GM12864 (cell line): ENCODE measurements around the gene SPTBN5.

Source experiments
- DNase-seq: peaks from one replicate; pipeline ENCODE4 v3.0.0-alpha.2; 2011; ENCODE audit warnings: low read depth
- H3K4me3 ChIP-seq: 2 replicates; pipeline ENCODE4 v1.5.1; 2011; ENCODE audit warnings: mild to moderate bottlenecking, low read depth, low read length, control low read depth
- TF ChIP-seq, protein P1 (sequence below): IDR thresholded peaks from 2 replicates; pipeline ENCODE4 v1.5.1; 2011; ENCODE audit warnings: low read depth, mild to moderate bottlenecking, moderate library complexity, low read length, control low read depth, inconsistent platforms; ENCODE audit errors: missing control alignments

The SPTBN5 gene

DNA sequence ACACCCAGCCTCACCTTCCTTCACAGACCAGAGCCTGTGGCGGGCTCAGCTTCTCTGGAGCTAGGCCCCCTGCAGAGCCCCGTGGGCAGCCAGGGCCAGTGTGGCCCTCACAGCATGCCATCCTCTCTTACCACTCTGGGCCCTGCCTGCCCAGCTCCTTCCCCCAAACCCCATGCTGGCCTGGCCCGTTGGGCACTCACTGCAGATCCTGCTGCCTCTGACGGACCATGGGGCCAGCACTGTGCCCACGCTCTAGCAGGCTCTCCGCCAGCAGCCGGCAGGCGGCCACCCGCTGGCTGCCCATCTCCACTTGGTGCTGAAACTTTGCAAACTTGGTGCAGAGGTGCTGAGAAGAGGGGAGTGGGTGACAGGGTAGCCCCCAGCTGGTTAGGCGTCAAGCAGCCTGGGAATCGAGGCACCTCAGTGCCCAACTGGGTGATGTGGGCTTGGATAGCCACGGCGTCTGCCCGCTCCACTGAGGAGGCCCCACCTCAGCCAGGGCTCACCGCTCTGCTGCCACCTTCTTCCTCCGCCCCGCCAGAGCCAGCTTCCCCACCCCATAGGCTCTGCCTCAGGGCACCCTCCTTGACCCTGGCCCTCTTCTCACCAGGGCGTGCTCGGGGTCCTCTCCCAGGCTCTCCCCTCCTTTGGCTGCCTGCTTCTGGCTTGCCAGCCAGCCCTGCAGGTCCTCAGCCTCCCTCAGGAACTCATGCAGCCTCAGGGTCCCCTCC, 22.5 kb downstream of the SPTBN5 start:
- DNase-seq, result no peak
- H3K4me3 ChIP-seq, result no peak overlapping the region
- TF ChIP-seq, protein P1, sequence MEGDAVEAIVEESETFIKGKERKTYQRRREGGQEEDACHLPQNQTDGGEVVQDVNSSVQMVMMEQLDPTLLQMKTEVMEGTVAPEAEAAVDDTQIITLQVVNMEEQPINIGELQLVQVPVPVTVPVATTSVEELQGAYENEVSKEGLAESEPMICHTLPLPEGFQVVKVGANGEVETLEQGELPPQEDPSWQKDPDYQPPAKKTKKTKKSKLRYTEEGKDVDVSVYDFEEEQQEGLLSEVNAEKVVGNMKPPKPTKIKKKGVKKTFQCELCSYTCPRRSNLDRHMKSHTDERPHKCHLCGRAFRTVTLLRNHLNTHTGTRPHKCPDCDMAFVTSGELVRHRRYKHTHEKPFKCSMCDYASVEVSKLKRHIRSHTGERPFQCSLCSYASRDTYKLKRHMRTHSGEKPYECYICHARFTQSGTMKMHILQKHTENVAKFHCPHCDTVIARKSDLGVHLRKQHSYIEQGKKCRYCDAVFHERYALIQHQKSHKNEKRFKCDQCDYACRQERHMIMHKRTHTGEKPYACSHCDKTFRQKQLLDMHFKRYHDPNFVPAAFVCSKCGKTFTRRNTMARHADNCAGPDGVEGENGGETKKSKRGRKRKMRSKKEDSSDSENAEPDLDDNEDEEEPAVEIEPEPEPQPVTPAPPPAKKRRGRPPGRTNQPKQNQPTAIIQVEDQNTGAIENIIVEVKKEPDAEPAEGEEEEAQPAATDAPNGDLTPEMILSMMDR, result no peak

DNA sequence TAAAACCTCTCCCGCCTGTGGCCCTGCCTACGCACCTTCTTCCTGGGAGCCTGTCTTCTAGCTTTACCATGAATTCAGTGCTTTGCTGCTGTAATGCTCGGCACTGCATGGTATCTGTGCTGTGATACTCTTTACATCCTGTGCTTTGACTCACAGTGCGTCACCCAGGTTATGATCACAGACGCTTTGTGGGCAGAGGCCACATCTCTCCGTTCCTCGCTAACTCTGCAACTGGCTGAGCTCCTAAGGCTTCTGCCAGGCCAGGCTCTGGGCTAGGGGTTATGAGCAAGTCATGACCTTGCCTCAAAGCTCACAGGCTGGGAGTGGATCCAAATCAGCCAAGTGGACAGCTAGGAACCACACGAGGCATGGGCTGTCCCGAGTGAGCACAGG, 23.2 kb downstream of the SPTBN5 start:
- no peak for DNase-seq
- TF ChIP-seq, protein P1, result no peak
- H3K4me3 ChIP-seq, result no peak overlapping the region

DNA sequence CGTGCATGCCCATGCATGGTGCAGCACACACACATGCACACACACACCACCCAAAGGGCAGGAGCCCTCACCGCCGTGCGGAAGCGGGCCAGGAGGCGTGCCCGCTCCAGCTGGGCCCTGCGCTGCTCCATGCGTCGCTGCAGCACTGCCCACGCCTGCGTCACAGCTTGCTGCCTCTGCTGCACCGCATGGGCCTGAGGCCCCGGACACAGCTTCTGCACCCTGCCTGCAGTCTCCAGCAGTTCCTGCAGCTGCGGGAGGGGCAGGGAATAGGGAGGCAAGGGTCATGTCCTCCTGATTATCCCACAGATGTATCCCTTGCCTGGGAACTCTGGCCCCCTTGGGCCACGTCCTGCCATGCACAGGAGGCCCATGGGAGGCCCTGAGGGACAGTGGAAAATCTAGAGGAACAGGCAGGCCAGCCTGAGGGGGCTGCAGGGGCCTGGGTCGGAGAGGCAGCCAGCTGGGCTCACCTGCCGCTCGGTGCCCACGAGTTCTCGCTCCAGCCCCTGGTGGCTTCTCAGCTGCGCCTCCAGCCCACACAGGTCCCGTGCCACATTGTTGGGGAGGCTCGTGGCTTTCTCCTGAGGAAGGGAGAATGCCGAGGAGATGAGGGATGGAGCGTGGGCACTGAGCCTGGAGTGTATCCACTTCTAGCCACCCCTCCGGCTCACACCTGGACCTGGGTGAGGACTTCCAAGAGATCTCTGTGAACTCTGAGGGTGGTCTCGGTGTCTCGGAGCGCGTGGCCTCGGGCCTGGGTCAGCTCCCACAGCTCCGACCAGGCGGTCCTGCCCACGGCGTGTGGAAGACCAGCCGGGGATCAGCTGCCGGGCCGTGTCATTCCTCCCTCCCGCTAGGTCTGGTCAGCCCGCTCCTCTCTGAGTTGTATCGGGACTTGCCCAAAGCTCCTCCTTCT, 23.8 kb downstream of the SPTBN5 start:
- TF ChIP-seq, protein P1, result no peak
- no peak overlapping the region for H3K4me3 ChIP-seq
- no peak for DNase-seq

DNA sequence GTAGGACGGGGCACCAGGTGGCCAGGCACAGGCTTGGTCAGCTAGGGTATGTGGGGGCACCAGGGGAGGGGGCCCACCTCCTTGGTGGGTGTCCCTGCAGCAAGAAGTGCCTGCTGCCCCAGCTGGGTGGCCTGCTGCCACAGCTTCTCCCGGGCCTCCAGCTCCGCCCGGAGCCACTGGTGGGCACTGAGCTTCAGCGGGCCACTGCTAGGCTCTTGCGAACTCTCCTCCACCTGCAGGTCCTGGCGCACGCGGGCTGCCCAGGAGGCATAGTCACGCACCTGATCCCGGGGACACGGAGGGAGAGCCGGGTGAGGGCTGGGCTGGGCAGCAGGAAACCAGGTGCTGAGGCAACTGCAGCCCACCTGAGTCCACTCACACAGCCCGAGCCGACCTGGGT, 25.5 kb downstream of the SPTBN5 start:
- TF ChIP-seq, protein P1, result no peak

DNA sequence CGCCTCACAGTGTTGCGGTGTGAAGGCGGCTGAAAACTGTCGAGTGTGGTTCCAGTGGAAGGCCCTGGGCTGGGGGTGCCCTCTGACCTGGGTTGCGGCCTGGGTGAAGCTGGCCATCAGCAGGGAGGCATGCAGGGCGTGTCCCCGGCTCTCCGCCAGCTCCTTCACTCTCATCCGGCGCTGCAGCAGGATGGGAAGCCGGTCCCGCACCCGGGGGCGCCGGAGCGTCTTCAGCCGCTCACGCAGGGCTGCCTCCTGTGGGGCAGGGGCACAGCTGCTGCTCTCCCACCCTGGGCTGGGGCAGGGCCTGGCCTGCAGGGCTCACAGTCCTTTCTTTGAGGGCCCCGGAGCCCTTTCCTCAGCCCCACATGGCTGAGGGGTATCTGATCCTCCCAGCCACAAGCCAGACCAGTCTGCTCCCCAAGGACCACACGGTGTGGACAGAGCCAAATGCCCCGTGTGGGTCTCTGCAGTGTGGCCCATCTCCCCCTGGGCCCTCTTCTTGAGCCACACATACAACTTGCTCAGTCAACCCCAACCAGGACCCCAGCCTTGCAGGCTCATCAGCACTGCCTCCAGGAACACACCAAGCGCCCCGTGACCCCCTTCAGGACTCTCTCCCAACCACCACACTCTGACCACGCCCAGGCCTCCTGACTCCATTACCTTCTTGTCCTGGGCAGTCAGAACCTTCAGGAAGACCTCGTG, 26.8 kb downstream of the SPTBN5 start:
- no peak overlapping the region for H3K4me3 ChIP-seq
- TF ChIP-seq, protein P1, result no peak
- DNase-seq, result no peak

More for the DNA sequence above, 25.5 kb downstream of the SPTBN5 start:
- no peak overlapping the region for H3K4me3 ChIP-seq
- DNase-seq, result no peak

DNA sequence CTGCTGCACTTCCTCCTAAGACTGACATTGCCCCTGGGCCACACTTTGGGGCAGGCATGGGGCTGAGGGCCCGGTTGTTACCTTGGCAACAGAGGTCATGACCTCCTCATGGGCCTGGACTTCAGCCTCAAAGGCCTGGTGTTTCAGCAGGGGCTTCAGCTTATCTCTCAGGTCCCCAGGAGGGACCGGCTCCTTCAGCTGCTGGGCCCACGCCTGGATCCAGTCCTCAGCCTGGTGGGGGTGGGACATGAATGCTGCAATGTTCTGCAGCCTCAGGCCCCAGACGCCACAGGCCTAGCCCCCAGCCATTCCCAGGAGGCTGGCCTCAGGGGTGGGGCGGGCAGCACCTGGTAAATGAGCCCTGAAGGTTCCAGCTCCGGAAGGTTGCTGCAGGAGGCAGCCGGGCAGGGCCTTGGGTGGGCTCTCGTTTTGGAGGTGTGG, 27.6 kb downstream of the SPTBN5 start:
- no peak overlapping the region for H3K4me3 ChIP-seq
- DNase-seq, result no peak
- TF ChIP-seq, protein P1, result no peak
